Motor neuron (in vitro differentiated cells): ENCODE results near the gene BEND3. TPM values are rescaled to one million over a fixed set of nuclear protein-coding genes. Genes with fewer than 3 reads are reported as not detected.
A peak's percentile ranks its signal among the peaks of the same experiment; 100 is the strongest.

Experiments used
- ATAC-seq, 8 experiments: fragments of 200-7000 bp; cut with Tn5 transposase; replicated peaks in 6 of 8; 2 replicates each; pipeline ENCODE4 v1.8.0; 2021; ENCODE audit warnings: mild to moderate bottlenecking in 8 of 8, moderate library complexity in 8 of 8
- H3K27ac ChIP-seq, 2 donors: fragments of 250-450 bp; sonication (Bioruptor Pico); 2 replicates each; pipeline ENCODE4 v1.9.0; 2021; ENCODE audit warnings: antibody characterized with exemption in 2 of 2, mild to moderate bottlenecking in 2 of 2, moderate library complexity in 1 of 2
- H3K4me1 ChIP-seq, 2 donors: fragments of 250-450 bp; sonication (Bioruptor Pico); replicated peaks in 1 of 2; 2 replicates each; pipeline ENCODE4 v1.6.1; 2021; ENCODE audit warnings: antibody characterized with exemption in 2 of 2, mild to moderate bottlenecking in 2 of 2, moderate library complexity in 1 of 2
- H3K4me3 ChIP-seq, 5 donors: fragments of 250-450 bp; sonication (Bioruptor Pico); 2 replicates each; pipeline ENCODE4 v1.9.0; 2021; ENCODE audit warnings: antibody characterized with exemption in 5 of 5, mild to moderate bottlenecking in 5 of 5, moderate library complexity in 4 of 5
- WGBS, 10 experiments: fragments of 450-650 bp; shearing (Covaris generic); methylation state at CpG; one replicate each; pipeline ENCODE4 v1.0.0; 2022; 5-methylcytosine and 5-hydroxymethylcytosine counted together
- in situ Hi-C, 9 experiments: fragments of 400-800 bp; cut with MboI; loops; one replicate each; pipeline ENCODE4 v1.15.0; 2021; ENCODE audit warnings: low sequenced_read_pairs in 9 of 9, low pct_unique_long_range_greater_than_20kb in 2 of 9; ENCODE audit not compliant: unreplicated experiment in 9 of 9
- total RNA-seq, 8 experiments: library from RNA; unstranded; fragments of 300-600 nt; gene quantifications; 2 replicates each; pipeline versions ENCODE4 v1.2.3 to v1.2.4, GENCODE V29; 2022

Gene BEND3
- total RNA-seq, 8 experiments from 2014 or later, result 2.1 to 12.4 (median 5.0) TPM

DNA sequence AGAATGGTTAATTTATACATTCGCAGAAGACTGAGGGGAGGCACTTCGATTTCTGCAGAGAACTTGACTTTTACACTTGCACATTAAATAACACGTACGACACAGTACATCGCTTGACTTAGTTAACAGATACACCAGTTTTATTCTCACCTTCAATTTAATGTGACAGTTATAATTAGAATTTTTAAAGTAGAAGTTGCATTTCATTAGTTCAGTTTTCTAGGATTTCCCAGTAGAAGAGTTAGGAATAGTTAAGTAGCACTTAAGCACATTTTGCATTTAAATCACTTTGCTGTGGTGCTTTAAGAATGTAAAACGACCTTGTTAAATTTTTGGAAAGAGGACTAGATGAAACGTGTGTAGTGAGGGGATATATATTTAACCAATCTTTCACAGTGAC is 1.6 kb upstream of the BEND3 start:
- 0 to 29% (median 5%) methylated on average over 3 to 7 of the region's 7 CpGs for WGBS, 10 experiments
- peak overlapping the region in 1 of 2 donors; percentile 98 for H3K27ac ChIP-seq

DNA sequence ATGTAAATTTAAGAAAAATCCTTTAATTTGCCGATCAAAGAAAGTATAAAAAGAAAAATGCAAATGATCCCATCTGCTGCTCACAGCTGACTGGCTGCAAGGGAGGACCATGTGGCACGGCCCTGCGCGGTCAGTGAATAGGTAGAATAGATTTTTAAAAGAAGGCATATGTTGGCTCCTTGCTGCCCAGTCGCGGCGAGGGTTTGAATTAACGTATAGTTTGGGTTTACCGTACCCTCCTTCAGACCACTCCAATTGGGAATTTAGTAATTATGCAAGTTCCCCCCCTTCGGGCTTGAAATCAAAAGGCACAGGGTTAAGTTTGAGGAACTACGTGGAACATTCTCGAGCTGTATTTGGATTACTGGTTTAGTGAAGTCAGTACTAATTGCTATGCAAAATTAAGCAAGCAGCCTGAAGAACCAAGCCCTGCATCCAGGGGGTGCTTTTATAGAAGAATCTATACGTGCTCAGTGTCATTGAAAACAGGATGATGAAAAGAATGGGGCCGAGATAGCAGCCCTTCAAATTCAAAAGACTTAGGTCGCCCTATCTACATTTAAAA is 1.1 kb upstream of the BEND3 start:
- WGBS, 10 experiments, result 0 to 12% (median 0%) methylated on average over 5 to 14 of the region's 15 CpGs
- in situ Hi-C loops, result no loop called here
- ATAC-seq, result peak; percentile 20 to 46 (median 32)
- H3K4me3 ChIP-seq, result peak overlapping the region; percentile 76 to 97 (median 88)
- peaks cover 9 to 11% of the 10 kb centered on the region in 2 donors for H3K4me1 ChIP-seq
- peak overlapping the region; percentile 95 to 98 for H3K27ac ChIP-seq

More for the DNA sequence above, 1.6 kb upstream of the BEND3 start:
- Histone ChIP-seq H3K4me3 (peak overlapping the region; percentile 76 to 97 (median 88)), H3K4me1 (peaks cover 9 to 11% of the 10 kb centered on the region in 2 donors)
- no peak for ATAC-seq
- in situ Hi-C loops, result no loop called here

DNA sequence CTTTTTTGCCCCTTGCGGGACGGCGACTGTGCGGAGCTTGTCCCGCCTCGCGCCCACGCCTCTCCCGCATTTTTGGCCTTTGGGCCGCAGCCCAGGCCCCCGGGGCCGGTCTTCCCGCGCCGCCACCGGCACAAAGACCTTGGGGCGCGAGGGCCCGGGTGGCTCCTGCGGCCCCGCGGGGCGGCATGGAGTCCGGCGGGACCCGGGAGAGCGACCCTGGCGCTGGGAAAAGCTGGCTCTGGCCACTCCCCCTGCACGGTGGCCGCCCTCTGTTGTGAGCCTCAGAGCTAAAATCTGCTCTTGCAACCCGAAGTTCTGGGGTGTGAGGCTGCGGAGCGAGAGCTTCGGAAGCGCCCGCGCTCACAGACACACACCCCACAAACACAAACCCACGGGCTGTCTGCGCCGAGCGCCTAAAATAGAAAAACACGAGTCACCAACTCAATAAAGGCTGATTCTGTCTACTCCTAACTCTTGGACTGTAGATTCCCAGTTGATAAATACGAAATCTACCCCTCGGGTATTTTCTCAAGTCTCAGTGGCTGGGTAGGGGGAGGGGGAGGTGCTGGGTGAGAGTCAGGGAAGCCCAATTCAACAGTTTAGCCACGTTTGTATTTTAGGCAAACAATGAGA is 496 bp upstream of the BEND3 start:
- Histone ChIP-seq H3K4me3 (peak overlapping the region; percentile 76 to 97 (median 88)), H3K27ac (peak overlapping the region; percentile 95 to 98), H3K4me1 (peaks cover 9 to 11% of the 10 kb centered on the region in 2 donors)
- ATAC-seq, result peak; percentile 34 to 56 (median 38)
- WGBS, 10 experiments, result 0 to 10% (median 0%) methylated on average over 2 to 11 of the region's 45 CpGs; no CpG with 5 or more reads in 1 of the 10 experiments
- in situ Hi-C loops, result no loop called here

DNA sequence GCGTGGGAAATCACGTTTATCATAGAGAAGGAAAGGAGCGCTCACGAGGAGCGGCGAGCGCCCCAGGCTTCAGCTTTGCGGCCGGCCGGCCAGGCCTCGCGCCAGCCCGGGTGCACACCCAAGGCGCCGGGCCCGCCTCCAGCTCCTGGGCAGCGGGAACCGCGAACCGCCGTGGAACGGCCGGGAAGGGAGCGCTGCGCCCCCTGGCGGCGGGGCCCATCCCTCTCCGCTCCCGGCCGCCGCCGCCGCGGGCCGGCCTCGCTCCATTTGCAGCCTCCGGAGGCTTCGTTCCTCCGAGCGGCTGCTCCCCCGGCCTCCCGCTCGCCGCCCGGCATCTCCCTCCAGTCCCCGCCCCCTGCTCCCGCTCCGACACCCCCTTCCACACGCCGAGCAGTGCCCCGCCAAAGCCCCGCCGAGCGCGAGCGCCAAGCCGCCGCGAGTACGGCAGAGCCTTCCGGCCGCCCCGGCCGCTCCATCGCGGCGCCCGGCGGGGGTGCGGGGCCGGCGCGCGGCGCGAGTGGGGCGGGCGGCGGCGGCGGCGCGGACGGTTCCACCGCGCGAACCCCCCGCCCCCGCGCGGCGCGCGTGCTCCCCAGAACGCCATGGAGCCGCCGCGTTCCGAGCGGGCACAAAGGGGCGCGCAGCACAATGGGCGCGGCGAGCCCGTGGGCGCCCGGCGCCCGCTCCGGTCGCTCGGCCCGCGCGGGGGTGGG is 946 bp downstream of the BEND3 start:
- in situ Hi-C loops, result no loop called here
- Histone ChIP-seq H3K27ac (peak overlapping the region; percentile 95 to 98), H3K4me1 (peaks cover 9 to 11% of the 10 kb centered on the region in 2 donors), H3K4me3 (peak overlapping the region; percentile 76 to 97 (median 88))
- ATAC-seq, result peak; percentile 69 to 78 (median 72)
- 0 to 15% (median 0%) methylated on average over 1 to 13 of the region's 116 CpGs; no CpG with 5 or more reads in 3 of the 10 experiments for WGBS, 10 experiments

DNA sequence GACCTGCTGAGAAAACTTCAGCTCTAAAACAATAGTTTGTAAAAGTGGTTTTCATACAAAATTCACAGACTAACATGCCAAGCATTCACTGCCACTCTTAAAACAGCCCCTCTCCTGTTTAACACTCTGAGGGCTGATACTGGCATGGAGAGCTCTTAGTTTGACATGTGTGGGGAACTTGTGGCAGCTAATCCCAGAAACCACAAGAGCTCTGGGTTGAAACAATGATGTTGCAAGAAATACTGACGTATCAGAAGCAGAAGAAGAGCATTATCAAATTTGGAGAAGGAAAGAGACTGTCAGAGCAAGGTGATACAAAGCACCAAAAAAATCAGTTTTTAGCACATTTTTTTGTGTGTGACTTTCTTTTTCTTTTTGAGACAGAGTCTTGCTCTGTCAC is 5.1 kb downstream of the BEND3 start:
- no peak for ATAC-seq
- WGBS, 10 experiments, result 75 to 100% (median 100%) methylated on average over 1 of the region's 1 CpG; no CpG with 5 or more reads in 5 of the 10 experiments
- no peak overlapping the region for H3K4me3 ChIP-seq
- peaks cover 12 to 26% of the 10 kb centered on the region in 2 donors for H3K4me1 ChIP-seq
- H3K27ac ChIP-seq, result no peak overlapping the region
- in situ Hi-C loops, result no loop called here

DNA sequence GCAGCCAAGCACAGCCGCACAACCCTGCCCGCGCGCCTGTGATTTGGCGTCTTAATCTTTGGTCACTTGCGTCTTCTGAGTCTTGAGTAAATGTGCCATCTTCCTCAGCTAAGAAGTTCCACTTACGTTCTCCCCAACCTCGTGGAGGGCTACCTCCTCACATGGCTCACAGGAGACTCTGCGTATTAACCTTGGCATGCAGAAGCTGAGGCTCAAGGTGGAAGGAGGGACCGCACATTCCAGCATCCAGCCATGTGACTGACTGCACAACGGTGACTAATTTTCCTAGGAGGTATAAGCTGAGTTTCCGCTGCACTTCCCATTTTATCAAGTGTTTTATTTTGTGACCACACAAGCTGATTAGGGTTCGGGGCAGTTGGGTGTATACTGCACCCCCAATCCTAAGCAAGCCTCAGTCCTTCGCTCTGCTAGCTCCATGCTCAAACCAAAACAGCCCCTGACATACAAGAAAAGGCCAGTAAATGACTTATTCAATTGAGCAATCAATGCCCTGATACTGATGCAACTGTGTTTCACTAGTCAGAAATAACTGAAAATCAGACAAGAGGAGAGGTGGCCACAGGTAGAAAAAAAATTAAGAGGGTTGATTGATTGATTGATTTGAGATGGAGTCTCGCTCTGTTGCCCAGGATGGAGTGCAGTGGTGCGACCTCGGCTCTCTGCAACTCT is 7.0 kb downstream of the BEND3 start:
- WGBS, 10 experiments, result 80 to 100% (median 98%) methylated on average over 1 to 9 of the region's 17 CpGs; no CpG with 5 or more reads in 1 of the 10 experiments
- H3K4me3 ChIP-seq, result no peak overlapping the region
- in situ Hi-C loops, result no loop called here

DNA sequence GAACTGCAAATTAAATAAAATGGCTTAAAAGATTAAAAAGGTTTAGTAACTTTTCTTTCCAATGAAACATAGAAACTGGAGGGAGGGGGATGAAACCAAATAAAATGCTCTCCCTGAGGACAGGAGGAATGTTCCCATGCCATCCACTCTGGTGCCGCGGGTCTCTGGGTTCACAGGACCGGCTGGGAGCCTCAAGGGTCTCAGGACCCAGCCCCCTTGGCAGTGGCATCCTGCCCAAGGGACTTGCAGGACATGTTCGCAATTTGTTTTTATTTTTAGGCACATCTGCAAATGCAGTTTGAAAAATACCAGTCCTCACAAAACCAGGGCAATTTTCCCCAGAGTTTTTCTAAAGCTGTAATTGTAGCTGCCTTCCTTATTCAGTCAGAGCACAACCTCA is 7.5 kb downstream of the BEND3 start:
- 75 to 100% (median 100%) methylated on average over 1 to 4 of the region's 4 CpGs; no CpG with 5 or more reads in 3 of the 10 experiments for WGBS, 10 experiments
- in situ Hi-C loops, result no loop called here
- Histone ChIP-seq H3K4me3 (no peak overlapping the region), H3K27ac (no peak overlapping the region), H3K4me1 (peaks cover 7 to 18% of the 10 kb centered on the region in 2 donors)
- no peak for ATAC-seq

More for the DNA sequence above, 7.0 kb downstream of the BEND3 start:
- no peak for ATAC-seq
- Histone ChIP-seq H3K4me1 (peaks cover 12 to 22% of the 10 kb centered on the region in 2 donors), H3K27ac (no peak overlapping the region)

DNA sequence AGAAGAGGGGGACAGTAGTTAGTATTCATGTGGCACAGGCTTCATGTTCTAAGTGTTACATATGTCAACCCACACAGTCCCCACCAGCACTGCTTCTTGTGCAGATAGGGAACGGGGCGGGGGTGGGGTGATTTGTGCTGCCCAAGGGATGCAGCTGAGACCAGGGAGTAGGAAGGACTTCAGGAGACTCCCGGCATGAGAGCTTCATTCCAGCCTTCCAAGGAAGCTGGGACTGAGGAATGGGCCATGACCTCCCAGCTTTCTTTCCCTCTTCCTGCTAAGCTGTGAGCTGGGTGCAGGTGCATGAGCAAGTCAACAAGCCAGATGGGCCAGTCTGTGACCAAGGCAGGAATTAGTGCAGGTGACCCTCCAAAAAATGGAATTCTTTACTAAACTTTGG is 9.2 kb downstream of the BEND3 start:
- no peak overlapping the region for H3K4me3 ChIP-seq
- peaks cover 16 to 31% of the 10 kb centered on the region in 2 donors for H3K4me1 ChIP-seq
- in situ Hi-C loops, result no loop called here
- peak in 2 of 8 experiments; percentile 20 to 31 for ATAC-seq
- H3K27ac ChIP-seq, result peak overlapping the region in 1 of 2 donors; percentile 9
- WGBS, 10 experiments, result 0 to 100% (median 32%) methylated on average over 1 to 2 of the region's 3 CpGs; no CpG with 5 or more reads in 2 of the 10 experiments

DNA sequence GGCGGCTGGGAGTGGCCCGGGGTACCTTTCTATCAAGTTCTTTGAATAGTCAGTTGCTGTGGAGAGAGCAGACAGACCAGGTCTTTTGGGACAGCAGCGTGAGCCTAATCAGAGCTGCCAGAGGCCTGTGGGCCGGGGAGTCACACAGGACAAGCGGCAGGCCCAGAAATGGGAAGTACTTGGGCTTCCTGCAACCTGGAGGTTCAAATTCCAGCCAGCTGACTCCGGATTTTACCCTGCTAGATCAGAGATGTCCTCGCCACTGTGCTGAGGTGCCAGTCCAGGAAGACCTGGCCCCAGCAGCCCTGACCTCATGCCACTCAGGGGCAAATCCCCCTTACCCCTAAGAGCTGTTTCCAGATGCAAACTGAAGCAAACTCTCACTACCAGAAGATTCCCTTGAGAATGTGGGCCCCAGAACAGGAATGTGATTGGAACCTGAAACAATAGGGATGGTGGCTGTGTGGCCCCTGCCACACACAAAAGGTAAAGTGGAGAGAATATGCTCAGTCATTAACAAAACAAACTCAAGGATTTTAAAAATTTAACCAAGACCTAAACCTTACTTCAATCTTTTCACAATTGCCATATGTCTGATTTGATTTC is 9.7 kb downstream of the BEND3 start:
- in situ Hi-C loops, result no loop called here
- no peak for ATAC-seq
- Histone ChIP-seq H3K4me1 (peaks cover 16 to 31% of the 10 kb centered on the region in 2 donors), H3K4me3 (no peak overlapping the region), H3K27ac (no peak overlapping the region)
- 90 to 100% (median 94%) methylated on average over 1 to 6 of the region's 7 CpGs; no CpG with 5 or more reads in 5 of the 10 experiments for WGBS, 10 experiments

DNA sequence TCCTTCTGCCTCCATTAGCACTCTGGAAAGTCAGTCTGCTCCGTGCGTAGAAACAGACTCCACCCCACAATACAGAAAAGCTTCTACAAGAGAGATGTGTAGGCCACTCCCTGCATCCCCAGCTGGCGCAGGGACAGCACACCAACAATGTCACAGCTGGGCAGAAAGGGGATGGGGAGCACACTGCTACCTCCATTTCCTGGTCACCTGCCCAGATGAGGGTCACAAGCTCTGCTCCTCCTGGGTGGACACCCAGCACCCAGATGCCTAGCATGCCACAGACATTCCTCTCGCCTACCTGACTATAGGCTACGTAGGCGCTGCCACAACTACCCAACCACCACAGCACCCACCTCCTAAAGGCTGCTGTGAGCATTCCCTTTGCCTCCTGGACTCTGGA is 12.2 kb downstream of the BEND3 start:
- ATAC-seq, result no peak
- Histone ChIP-seq H3K27ac (no peak overlapping the region), H3K4me1 (peaks cover 16 to 26% of the 10 kb centered on the region in 2 donors), H3K4me3 (no peak overlapping the region)
- 90 to 100% (median 97%) methylated on average over 1 to 3 of the region's 6 CpGs; no CpG with 5 or more reads in 4 of the 10 experiments for WGBS, 10 experiments
- in situ Hi-C loops, result no loop called here

DNA sequence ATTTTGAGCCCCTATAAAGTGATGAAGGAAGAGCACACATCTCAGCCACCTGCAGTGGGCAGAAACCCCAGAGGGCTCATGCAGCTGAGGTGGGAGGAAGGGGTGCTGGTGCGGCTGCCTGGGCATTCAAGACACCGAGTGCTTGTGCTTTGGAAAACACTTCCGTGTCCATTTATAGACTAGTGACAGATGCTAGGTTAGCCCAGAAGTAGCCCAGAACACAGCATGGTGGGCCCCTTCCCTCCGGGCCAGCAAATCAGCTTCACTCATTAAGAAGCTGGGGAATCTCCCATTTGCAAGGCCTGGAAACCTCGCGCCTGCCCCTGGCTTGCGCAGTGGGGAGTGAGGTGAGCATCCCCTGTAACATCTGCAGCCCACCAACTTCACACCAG is 12.9 kb downstream of the BEND3 start:
- ATAC-seq, result peak in 5 of 8 experiments; percentile 42 to 76 (median 61)
- 70 to 100% (median 92%) methylated on average over 1 to 4 of the region's 7 CpGs; no CpG with 5 or more reads in 4 of the 10 experiments for WGBS, 10 experiments
- no peak overlapping the region for H3K4me3 ChIP-seq
- H3K27ac ChIP-seq, result no peak overlapping the region
- in situ Hi-C loops, result no loop called here
- peaks cover 16 to 26% of the 10 kb centered on the region in 2 donors for H3K4me1 ChIP-seq

DNA sequence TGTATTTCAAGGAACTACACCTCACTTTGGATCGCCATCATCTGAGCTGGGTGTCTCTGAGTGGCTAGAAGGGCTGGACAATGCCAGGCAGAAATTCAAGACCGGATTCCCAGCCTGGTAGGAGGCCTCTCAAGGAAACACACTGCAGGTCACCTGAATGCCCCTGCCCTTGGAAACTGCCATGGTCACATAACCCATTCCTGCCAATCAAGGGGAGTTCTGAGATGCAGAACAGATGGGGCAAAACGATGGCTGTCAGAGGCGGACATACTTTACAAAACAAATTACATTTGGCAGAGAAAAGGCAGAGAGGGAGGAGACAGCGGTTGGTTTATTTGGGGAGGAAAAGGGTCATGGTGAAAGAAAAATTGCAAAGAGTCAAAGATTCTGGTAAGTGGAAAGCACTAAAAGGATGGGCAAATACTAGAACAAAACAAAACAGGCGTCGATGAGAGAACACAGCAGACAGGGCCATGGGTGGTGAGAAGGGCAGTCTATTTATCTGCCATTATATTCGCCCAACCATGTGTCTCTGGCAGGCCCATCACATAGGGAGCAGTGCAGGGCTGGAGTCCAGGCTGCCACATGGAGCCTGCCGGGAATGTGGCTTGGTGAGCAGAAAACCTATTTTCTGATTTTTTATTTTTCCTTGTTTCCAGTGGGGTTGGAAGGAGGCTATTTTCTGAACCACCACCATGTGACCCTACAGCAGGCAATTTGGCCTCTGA is 13.5 kb downstream of the BEND3 start:
- peak in 5 of 8 experiments; percentile 54 to 89 (median 79) for ATAC-seq
- in situ Hi-C loops, result no loop called here
- Histone ChIP-seq H3K4me1 (peaks cover 16 to 26% of the 10 kb centered on the region in 2 donors), H3K4me3 (no peak overlapping the region), H3K27ac (no peak overlapping the region)
- WGBS, 10 experiments, result 55 to 86% (median 77%) methylated on average over 1 to 8 of the region's 9 CpGs; no CpG with 5 or more reads in 2 of the 10 experiments
